HuH-7.5 (cell line): ENCODE results near the gene BCAN.
A peak's percentile ranks its signal among the peaks of the same experiment; 100 is the strongest.

Experiments used
- DNase-seq: peaks from one replicate; pipeline ENCODE4 v3.0.0; 2011; ENCODE audit warnings: low spot score

The BCAN gene

DNA sequence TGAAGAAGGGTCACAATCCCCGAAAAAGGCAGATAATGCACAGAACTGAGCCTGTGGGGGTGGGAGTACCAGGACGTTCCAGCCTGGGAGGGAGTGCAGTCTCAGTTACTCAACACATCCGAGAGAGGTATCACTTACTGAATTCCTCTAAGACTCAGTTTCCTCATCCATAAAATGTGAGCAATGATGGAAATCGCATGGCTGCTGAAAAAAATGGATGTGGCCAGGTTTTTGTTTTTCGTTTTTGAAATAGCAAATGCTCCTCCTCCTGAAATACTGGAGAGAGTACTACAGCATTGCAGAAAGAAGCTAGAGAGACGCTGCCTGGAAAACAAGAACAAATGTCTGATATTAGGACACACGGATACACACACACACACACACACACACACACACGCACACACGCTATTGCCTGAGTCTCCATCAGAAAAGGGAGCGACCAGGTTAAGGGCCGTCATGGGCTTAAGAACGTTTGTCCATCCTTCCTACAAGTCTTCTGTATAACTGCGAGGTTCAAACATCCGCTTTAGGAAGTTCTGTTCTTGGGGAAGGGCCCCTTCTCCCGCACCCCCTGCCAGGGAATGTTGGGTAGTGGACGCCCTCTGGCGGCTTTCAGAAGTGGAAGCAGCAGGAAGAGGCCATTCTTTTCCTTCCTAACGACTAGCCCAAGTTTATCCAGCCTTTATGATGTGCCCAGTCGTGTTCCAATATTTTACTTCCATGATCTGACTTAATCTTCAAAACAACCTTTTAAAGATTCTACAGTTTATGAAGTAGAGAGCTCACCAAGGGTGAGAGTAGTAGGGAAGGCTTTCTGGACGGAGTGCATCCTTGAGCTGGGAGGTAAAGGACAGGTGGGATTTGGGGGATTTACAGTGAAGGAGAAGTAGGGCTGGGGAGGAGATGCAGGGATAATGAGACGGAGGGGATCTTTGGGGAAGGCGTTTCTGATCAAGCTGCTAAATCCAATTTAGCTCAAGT is 36.0 kb downstream of the BCAN start:
- no peak for DNase-seq

DNA sequence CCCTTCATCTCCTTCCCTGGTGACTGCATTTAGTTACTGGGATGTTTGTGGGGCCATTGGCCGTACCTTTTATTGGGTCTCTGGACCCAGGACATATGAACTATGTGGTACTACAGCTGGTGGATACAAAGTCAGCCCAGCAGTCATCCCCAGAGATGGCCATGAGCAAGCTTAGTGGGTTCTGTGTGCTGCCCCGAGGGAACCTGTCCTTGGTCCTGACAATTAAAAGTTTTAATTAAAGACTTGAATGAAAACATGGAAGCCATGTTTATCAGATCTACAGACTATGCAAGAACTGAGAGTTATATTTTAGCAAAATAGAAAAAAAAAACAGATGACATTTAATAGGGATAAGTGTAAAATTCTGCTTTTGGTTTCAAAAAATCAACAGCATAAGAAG is 38.1 kb downstream of the BCAN start:
- DNase-seq, result no peak

DNA sequence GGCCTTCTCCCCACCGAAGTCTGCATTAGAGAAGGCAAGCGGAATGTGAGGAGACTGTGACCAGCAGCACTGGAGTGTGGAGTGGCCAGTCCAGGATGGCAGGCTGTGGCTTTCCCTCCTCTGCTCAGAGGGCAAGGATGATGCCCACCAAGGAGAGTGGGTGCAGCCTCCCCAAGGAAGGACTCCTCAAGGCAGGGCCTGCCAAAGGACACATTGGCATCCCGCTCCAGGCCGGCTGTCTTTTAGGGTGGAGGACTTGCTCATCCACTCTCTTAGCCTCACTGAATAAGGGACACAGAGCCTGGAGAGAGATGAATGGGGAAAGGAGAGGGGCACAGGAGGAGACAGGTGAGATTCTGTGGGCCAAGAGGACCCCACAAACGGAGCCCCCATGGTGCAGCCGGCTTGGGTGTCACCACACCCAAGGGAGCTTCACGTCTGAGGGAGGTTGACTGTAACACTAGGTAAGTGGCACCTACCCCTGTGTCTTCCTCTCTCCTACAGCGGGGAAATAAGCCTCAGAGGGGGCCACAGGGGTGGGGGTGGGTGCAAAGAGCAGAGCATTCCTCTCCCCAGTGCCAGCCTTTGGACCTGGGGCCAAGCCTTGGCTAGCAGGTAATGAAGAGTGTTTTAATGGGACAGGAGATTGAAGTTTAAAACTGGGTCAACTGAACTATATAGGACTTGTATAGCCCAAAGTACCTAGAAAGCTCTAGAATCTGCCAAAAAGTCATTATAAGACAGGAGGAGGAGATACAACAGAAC is 39.5 kb downstream of the BCAN start:
- DNase-seq, result no peak

DNA sequence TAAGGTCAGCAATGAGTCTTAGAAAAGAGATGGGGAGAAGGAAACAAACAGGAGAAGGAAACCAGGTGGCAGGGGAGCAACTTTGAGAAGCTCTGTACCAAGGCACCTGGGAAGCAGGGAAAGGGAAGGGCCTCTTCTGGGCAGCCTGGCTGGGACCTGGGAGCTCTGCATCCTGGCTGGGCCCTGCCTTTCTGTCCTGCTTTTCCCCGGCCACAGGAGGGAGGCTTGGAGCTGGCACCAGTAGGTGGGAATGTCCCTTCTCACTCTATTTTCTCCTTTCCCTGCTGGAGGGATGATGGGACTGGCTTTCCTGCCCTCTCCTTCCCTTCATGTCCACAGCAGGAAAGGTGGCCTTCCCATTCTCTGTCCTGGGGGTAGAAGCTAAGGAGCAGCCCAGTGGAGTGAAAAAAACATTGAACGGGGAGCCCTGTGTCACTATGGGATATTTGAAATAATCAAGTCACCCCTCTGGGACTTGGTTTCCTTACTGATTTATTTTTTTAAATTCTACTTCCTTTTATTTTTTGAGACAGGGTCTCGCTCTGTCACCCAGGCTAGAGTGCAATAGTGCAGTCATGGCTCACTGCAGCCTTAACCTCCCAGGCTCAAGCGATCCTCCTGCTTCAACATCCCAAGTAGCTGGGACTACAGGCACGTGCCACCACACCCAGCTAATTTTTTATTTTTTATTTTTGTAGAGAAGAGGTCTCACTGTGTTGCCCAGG is 40.4 kb downstream of the BCAN start:
- no peak for DNase-seq

DNA sequence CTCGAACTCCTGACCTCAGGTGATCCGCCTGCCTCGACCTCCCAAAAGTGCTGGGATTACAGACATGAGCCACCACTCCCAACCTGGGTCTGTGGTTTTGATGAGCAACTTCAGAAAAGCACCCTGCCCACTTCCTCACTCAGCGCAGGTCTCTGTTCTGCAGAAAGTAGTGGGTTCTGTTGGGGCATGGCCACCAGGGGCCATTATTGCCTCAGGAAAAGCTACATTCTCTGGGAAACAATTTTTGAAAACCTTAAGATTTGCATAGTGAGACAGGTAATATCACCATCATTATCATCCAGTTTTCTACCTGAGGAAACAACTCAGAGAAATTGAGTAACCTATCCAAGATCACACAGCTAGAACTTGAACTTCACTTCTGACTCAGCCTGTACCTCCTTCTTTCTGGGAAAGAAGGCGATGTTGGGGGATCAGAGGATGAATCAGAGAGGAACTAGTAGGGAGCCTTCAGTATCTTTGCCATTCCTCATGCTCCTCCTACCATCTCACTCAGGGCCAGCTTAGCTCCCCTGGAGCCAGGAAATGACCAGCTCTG is 42.4 kb downstream of the BCAN start:
- no peak for DNase-seq

DNA sequence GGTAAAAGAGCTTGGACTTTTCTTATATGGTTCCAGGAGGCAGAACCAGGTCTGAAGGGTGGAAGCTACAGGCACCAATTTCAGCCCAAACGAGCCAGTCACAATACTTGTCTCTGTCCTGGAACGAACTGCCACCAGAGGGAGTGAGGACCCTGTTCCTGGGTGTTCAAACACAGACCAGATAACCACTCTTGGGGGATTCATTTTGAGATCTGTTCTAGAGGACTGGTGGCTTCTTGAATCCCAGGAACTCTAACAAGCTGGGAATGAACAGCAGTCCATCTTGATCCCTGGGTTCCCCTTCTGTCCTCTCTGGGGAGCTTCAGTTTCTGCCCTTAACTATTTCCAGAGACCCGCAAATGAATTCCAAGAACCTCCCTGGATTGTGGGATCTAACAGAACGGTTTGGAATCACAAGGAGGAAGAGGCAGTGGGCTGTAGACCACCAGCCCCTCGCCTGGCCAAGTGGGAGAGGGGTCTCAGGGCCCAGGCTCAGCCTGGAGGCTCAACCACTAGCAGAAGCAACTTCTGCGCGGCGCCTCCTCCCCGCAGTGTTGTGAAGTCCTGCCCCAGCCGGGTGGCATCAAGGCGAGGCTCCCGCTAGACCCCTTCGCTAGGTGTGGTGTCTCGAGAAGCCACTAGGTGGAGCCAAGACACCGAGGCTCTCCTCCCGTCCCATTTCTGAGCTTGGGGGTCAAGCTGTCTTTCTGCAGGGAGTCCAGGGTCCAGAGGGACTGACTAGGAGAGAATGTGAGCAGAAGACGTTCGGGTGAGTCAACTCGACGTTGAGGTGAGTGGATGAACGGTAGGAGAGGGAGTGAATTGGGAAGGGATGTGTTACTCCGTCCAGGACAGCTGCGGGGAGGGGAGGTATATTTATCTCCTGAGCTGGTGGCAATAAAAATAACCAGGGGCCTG is 47.4 kb downstream of the BCAN start:
- peak; percentile 79 for DNase-seq

DNA sequence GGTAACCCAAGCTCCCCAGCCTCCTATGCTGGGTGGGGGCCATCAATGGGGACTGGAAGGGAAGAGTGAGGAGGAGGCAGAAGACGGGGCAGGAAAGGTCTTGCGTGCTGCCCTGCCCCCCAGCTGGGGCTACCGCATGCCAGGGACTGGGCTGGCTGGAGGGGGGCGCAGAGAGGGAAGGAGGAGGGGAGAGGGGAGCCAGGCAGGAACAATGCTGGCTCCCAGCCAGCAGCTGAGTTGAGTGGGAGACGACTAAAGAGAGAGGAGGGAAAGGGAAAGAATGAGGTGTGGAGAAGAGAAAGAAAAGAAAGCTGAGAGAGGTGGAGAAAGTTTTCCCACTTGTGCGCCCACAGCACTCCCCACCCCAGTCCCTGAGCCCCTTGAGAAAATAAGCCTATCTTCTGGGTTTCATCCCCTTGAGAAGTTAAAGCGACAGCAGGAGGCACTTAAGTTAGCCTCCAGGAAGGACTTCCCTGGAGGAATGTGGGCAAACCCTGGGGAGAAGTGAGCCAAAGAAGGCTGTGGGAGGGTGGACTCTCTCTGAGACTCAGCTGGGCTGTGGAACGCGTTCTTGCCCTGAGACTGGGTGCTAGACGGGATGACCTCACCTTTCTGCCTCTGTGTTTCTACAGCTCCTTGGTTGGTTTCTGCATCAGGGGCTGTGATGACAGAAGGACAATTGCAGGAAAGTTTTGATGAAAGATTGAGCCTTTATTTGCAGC is 48.2 kb downstream of the BCAN start:
- no peak for DNase-seq

DNA sequence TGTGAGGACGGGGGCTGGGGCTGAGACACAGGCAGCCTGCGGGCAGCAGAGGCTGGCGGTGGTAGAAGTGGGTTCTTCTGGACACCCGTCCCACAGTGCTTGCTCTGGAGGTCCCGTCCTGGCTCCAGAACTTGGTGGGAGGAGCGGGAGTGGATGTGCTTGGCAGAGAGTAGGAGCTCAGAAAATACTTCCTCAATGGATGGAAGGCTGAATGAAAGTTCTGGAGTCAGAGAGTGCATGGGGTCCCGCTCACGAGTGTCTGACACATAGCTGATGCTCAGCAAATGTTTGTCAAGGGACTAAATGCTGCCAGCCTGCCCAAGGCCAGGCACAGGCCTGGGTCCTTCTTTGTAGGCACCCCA is 48.7 kb downstream of the BCAN start:
- no peak for DNase-seq

DNA sequence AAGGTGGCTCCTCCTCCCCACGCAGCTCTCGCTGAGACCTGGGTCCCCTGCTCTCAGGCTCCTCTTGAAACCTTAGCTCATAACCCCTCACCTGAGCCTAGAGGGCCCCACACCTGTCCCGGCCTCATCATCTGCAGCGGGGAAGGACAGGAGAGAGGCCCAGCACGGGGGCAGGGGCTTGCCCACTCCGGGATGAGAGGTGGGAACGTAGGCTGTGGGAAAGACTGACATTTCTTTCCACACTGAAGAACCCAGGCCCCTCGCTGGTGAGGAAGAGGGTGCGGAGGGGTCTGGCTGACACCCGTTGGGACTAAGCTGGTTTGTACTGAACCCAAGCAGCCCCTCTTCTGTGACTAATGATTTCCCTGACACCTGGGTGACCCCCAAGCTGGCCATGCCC is 49.3 kb downstream of the BCAN start:
- no peak for DNase-seq

DNA sequence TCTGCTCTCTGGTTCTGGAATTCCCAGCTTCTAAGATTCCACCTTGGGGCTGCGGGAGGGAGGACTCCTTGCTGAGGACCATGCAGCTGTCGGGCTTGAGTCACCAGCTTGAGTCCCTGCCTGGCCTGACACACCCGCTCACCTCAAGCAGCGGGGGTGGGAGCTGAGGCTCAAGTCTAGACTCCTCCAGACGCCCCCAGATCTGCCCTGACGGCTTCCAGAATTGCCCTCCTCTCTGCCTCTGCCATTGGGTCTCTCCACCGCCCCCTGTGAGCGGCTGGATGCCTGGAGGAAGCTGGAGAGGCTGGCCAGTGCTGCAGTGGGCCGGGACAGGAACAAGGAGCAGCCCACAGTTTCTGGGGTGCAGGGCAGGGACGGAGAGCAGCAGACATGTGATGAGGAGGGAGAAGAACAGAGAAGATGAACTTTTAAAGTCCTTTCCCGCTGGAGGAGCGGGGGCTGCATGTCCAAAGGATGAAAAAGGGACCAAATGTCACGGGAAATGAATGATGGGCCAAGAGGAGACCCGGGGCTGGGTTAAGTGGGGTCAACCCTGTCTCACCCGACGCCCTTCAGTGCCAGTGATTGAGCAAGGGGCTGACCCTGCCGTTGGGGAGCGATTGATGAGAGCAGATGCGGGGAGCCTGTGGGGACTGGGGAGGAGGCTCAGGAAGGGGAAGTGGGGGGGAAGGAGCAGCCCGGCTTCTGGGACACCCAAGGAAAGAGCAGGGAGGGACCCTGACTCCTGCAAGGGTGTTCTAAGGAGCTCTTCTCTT is 49.9 kb downstream of the BCAN start:
- DNase-seq, result no peak

DNA sequence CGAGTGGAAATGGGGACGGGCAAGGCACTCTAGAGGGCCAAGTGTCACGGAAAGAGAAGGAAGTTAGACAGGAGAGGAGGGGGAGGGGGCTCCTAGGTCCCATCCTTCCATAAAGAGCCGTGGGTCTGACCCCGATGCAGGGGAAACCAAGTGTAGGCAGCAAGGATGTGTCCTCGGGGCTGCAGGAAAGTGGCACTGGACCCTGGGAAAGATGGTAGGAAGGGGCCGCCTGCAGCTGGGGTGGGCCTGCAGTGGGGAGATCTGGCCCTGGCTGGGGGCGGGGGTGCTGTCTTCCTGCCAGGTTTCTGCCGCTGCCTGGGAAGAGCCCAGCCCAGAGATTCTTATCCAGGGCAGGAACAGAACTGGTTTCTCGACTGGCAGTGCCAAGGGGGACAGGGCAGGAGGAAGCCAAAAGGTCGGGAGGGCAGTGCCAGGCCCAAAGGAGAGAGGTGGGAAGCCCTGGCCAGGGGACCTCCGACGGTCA is 50.6 kb downstream of the BCAN start:
- no peak for DNase-seq

DNA sequence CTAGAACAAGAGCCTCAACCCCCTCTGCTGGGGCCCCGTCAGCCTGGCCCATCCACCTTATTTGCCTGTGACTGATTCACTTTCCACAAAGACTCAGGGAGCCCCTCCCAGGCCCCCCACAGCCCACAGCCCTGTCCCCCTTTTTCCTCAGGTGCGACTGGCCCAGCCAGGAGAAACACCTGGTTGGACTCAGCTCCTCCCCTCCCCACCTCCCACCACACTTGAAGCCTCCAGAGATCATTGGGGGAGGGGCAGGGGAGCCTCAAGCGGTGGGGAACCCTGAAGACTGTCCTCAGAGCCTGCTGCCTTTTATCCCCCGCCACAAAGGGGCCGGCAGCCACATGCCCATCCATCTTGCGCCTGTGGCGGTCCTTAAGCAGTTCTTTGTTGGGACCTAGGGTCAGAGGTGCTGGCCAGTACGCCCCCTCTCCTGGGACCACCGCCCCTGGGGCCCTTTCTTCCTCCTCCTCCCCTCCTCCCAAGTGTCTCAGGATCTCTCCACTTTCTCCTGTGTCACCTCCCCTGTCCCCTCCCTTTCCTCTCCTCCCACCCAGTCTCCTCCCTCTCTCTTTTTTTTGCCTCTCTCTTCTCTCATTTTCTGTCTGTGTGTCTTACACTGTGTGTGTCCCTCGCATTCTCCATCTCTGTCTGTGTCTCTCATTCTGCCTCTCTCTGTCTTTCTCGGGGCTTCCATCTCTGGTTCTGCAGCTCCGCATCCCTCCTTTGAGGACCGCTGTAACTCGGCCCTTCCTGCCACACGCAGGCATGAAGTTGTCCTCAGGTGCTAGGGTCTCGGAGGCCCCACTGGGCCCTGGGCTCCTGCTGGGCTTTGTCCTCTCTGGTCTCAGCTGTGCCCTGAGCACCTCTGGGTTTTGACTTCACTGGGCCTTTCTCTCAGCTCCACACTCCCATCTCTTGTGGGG is 51.3 kb downstream of the BCAN start:
- no peak for DNase-seq

DNA sequence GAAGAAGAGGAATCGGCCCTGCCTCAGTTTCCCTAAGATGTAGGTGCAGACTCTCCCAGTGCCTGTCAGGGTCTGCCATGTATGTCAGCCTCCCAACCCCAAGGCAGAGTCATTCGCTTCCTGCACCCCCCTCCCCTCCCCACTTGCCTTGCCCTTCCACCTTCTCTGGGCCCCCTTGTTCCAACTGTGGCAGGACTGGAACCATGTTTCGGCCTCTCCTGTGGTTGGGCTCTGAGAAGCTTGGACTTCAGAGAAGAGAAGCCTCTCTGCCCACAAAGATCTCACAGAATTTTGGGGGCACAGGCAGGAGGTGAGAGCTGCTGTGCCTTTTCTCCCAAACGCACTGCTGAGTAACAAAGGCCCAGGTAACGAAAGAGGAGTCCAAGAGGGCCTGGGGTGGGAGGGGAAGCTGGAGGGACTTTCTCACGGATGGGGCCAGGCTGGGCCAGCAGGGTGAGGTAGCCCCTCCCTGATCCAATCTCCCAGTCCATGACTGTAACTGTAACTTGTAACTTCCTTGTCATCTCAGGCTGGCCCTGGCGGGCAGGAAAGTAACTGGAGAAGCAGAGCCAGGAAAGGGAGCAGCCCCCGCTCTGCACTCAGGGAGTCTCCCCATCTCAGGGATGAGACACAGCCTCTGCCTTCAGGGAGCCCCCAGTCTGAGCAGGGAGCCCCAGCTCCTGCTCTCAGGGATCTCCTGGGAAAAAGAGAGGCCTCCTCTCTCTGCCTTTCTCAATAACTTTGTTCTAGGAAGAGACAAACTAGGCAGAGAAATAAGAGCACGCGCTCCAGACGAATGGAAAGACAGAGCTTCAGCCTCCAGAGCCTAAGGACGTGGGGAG is 52.2 kb downstream of the BCAN start:
- DNase-seq, result no peak

DNA sequence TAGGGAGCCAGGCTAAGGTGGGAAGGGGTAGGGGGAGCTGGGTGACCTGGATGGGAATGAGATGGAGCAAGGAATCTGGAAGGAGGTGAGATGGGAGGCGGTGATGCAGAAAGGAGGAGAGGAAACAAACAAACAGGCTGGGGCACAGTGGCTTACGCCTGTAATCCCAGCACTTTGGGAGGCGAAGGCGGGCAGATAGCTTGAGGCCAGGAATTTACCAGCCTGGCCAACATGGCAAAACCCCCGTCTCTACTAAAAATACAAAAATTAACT is 52.7 kb downstream of the BCAN start:
- DNase-seq, result no peak

DNA sequence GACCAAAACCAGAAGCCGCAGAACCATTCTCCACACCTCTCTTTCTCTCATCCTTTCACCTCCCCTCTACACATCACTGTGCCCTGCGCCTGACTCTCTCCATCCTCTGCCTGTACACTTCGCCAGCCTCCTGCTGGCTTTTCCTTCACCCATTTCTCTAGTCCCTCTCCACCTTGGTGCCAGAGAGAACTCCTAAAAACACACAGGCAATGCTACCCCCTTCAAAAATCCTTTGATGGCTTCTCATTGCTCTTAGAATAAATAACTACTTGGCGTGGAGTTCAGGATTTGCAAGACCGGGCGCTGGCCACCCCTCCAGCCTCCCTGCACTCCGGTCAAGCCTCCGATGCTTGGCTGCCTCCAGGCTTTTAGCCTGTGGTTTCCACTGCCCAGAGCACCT is 54.8 kb downstream of the BCAN start:
- DNase-seq, result no peak

DNA sequence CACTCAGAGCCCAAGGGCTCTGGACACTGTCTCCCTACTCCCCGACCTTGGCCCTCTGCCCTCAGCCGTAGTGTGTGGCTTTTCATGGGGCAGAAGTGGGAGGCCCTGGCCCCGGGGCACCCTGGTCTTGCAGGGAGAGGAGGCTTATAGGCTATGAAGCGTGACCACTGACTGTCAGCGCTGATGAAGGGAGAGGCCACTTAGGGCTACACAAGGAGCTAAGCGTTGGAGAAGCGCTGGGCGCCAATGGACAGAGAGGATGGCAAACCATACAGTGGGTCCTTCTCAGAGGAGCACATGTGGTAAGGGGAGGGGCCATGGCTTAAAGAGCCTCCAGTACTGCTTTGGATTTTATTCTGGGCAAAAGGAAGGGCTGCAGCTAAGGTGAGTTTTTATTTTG is 55.6 kb downstream of the BCAN start:
- no peak for DNase-seq

DNA sequence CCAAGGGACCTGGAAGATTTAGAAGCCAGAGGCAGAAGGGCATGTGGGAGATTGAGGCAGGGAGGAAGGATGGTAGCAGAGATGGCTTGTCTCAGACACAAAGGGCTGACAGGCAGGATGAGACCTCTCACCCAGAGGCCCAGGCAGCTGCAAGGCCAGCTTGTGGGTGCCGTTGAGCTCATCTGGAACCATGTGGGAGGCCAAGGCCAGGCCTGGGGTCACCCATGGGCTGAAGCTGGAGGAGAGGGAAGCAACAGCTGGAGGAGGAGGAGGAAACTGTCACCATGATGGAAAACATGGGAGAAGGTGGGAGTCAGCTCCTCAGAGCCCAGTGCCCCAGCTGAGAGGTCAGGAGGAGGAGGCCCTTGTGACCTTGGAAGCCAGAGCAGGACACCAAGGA is 57.1 kb downstream of the BCAN start:
- DNase-seq, result no peak
